Measurements from ENCODE around the gene PAPSS2. TPM values are rescaled to one million over a fixed set of nuclear protein-coding genes. Genes with fewer than 3 reads are reported as not detected.

The PAPSS2 gene
- total and polyA plus RNA-seq, 2 donors (not counting 1 experiment from before 2014, with no cell fraction given): 102 to 286 TPM

DNA sequence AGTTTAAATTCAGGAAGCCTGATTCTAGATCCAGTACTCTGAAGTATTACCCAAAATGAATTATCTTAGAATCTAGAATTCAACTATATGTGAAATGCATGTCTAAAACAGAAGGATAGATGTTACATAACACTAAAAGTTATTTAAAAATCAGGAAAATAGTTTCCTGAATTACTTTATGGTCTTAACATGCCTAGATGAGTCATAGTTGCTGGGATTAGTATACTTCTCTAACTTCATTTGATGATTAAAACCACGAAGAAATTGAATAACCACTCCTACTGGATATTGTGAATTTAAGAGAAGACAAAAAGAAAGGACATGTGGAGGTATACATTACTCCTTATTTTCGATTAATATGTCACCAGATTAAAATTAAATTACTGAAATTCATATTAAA, 92.9 kb downstream of the PAPSS2 start:
- Histone ChIP-seq H4K20me1 (ENCODE audit: control insufficient read depth, extremely low read depth, insufficient read depth, low read length) (no peaks in the 10 kb centered on the region), H3K36me3 (ENCODE audit: control insufficient read depth, insufficient read depth, low read length) (peaks cover 2% of the 10 kb centered on the region), H3K27ac (ENCODE audit: insufficient read depth, low read length) (no peak overlapping the region), H3K4me1 (ENCODE audit: control insufficient read depth, extremely low read depth, insufficient read depth, low read length) (peaks cover 11% of the 10 kb centered on the region), H2AFZ (ENCODE audit: low read length) (no peak overlapping the region), H3K4me3 (replicated peaks in 1 of 4; ENCODE audit: control extremely low read depth in 1 of 4, insufficient read depth in 1 of 4, low read depth in 3 of 4, low read length in 4 of 4) (no peak overlapping the region), H3K79me2 (ENCODE audit: control insufficient read depth, insufficient read depth, low read length) (no peaks in the 10 kb centered on the region), H3K9ac (ENCODE audit: insufficient read depth, low read length) (no peak overlapping the region), H3K9me3 (ENCODE audit: control insufficient read depth, insufficient read depth, low read depth, low read length) (no peaks in the 10 kb centered on the region), H3K27me3 (ENCODE audit: control insufficient read depth, insufficient read depth, low read length) (no peaks in the 10 kb centered on the region), H3K4me2 (ENCODE audit: extremely low read depth, insufficient read depth, low read length) (no peak overlapping the region)
- no peak for TF ChIP-seq EZH2 (IDR thresholded peaks at IDR 0.05; ENCODE audit: low read length, missing control alignments)
- TF ChIP-seq, protein P1, sequence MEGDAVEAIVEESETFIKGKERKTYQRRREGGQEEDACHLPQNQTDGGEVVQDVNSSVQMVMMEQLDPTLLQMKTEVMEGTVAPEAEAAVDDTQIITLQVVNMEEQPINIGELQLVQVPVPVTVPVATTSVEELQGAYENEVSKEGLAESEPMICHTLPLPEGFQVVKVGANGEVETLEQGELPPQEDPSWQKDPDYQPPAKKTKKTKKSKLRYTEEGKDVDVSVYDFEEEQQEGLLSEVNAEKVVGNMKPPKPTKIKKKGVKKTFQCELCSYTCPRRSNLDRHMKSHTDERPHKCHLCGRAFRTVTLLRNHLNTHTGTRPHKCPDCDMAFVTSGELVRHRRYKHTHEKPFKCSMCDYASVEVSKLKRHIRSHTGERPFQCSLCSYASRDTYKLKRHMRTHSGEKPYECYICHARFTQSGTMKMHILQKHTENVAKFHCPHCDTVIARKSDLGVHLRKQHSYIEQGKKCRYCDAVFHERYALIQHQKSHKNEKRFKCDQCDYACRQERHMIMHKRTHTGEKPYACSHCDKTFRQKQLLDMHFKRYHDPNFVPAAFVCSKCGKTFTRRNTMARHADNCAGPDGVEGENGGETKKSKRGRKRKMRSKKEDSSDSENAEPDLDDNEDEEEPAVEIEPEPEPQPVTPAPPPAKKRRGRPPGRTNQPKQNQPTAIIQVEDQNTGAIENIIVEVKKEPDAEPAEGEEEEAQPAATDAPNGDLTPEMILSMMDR (conservative IDR thresholded peaks at IDR 0.05 in 1 of 2, IDR thresholded peaks at IDR 0.05 in 1 of 2; ENCODE audit: low read depth in 1 of 2, low read length in 2 of 2): no peak
- DNase-seq (ENCODE audit: low read depth in 2 of 2): peak; percentile 58 to 78

DNA sequence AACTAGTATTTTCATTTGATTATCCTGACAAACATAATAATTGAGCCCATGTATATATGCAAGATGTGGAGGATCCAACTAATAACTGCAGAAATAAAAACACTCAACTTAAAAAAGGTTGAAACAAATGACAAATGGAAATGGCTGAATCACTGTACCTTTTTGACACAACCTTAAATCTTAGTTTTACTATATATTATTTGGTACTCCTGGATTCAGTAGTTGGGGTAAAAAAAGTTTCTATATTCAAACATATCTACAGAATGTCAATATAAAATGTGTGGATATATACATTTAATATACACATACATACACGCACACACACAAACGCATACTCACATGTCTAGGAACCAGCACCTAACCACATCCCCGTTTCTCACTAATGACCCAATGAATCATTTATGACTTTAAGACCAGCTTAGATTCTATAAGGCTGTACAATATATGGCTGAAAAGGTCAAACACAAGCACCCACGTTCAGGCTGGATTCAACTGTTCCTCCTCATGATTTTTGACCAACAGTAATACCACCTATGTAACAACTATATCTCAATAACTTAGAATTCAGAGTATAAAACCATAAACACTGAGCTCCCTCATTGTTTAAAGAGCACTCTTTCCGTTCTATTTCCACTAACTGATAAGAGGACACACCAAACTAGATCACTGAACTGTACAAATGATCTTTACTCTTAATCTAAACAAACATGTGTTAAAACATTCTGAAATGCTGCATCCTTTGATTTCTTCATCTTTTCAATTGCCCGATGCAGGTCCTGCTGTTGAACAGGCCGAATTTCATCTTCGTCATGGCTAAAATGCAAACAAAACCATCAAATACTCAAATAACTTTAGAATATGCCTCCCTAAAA, 94.6 kb downstream of the PAPSS2 start:
- Histone ChIP-seq H3K9ac (ENCODE audit: insufficient read depth, low read length) (no peak overlapping the region), H3K4me3 (replicated peaks in 1 of 4; ENCODE audit: control extremely low read depth in 1 of 4, insufficient read depth in 1 of 4, low read depth in 3 of 4, low read length in 4 of 4) (no peak overlapping the region), H3K9me3 (ENCODE audit: control insufficient read depth, insufficient read depth, low read depth, low read length) (no peaks in the 10 kb centered on the region), H3K4me2 (ENCODE audit: extremely low read depth, insufficient read depth, low read length) (no peak overlapping the region), H3K36me3 (ENCODE audit: control insufficient read depth, insufficient read depth, low read length) (no peaks in the 10 kb centered on the region), H3K27me3 (ENCODE audit: control insufficient read depth, insufficient read depth, low read length) (no peaks in the 10 kb centered on the region), H3K79me2 (ENCODE audit: control insufficient read depth, insufficient read depth, low read length) (no peaks in the 10 kb centered on the region), H2AFZ (ENCODE audit: low read length) (no peak overlapping the region), H3K27ac (ENCODE audit: insufficient read depth, low read length) (no peak overlapping the region), H3K4me1 (ENCODE audit: control insufficient read depth, extremely low read depth, insufficient read depth, low read length) (peaks cover 11% of the 10 kb centered on the region), H4K20me1 (ENCODE audit: control insufficient read depth, extremely low read depth, insufficient read depth, low read length) (no peaks in the 10 kb centered on the region)
- no peak for DNase-seq (ENCODE audit: low read depth in 2 of 2)
- no peak for TF ChIP-seq EZH2 (IDR thresholded peaks at IDR 0.05; ENCODE audit: low read length, missing control alignments)
- TF ChIP-seq, protein P1 (conservative IDR thresholded peaks at IDR 0.05 in 1 of 2, IDR thresholded peaks at IDR 0.05 in 1 of 2; ENCODE audit: low read depth in 1 of 2, low read length in 2 of 2): no peak

DNA sequence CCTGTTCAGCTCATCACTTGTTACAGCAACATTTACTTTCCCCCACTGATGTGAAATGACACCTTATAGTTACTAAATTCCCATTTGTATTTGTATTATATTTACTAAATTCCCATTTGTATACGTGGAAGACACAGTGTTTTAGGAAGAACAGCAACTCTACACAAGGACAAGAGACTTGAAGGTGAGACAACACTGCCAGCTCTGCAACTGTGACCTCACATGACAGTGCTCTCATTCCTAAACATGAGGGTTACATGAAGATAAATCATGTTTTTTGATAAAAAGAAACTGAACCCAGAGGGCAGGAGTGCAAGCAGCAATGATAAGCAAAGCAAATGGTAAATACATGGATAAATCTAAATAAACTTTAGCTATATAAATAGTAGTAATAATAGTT, 98.0 kb downstream of the PAPSS2 start:
- H3K4me3 ChIP-seq (replicated peaks in 1 of 4; ENCODE audit: control extremely low read depth in 1 of 4, insufficient read depth in 1 of 4, low read depth in 3 of 4, low read length in 4 of 4): no peak overlapping the region
- H3K4me1 ChIP-seq (ENCODE audit: control insufficient read depth, extremely low read depth, insufficient read depth, low read length): peaks cover 2% of the 10 kb centered on the region
- H3K79me2 ChIP-seq (ENCODE audit: control insufficient read depth, insufficient read depth, low read length): no peaks in the 10 kb centered on the region
- no peak overlapping the region for H3K27ac ChIP-seq (ENCODE audit: insufficient read depth, low read length)
- TF ChIP-seq EZH2 (IDR thresholded peaks at IDR 0.05; ENCODE audit: low read length, missing control alignments): no peak
- TF ChIP-seq, protein P1 (conservative IDR thresholded peaks at IDR 0.05 in 1 of 2, IDR thresholded peaks at IDR 0.05 in 1 of 2; ENCODE audit: low read depth in 1 of 2, low read length in 2 of 2): no peak
- no peaks in the 10 kb centered on the region for H3K27me3 ChIP-seq (ENCODE audit: control insufficient read depth, insufficient read depth, low read length)
- no peaks in the 10 kb centered on the region for H4K20me1 ChIP-seq (ENCODE audit: control insufficient read depth, extremely low read depth, insufficient read depth, low read length)
- no peaks in the 10 kb centered on the region for H3K9me3 ChIP-seq (ENCODE audit: control insufficient read depth, insufficient read depth, low read depth, low read length)
- H3K36me3 ChIP-seq (ENCODE audit: control insufficient read depth, insufficient read depth, low read length): no peaks in the 10 kb centered on the region
- no peak overlapping the region for H3K4me2 ChIP-seq (ENCODE audit: extremely low read depth, insufficient read depth, low read length)
- no peak overlapping the region for H3K9ac ChIP-seq (ENCODE audit: insufficient read depth, low read length)
- H2AFZ ChIP-seq (ENCODE audit: low read length): no peak overlapping the region
- no peak for DNase-seq (ENCODE audit: low read depth in 2 of 2)
